COLO668 (cell line): Measurements from ENCODE around the gene RAB30.
"Not testable (repeated sequence)": the region's sequence is repeated elsewhere in the genome, so short reads cannot be mapped to it uniquely, and the experiment has no call there.

Experiments used
- DNase-seq: peaks from one replicate; lab custom pipeline; 2025; ENCODE audit not compliant: unreplicated experiment; lab: John Stamatoyannopoulos, UW

RAB30 gene

DNA sequence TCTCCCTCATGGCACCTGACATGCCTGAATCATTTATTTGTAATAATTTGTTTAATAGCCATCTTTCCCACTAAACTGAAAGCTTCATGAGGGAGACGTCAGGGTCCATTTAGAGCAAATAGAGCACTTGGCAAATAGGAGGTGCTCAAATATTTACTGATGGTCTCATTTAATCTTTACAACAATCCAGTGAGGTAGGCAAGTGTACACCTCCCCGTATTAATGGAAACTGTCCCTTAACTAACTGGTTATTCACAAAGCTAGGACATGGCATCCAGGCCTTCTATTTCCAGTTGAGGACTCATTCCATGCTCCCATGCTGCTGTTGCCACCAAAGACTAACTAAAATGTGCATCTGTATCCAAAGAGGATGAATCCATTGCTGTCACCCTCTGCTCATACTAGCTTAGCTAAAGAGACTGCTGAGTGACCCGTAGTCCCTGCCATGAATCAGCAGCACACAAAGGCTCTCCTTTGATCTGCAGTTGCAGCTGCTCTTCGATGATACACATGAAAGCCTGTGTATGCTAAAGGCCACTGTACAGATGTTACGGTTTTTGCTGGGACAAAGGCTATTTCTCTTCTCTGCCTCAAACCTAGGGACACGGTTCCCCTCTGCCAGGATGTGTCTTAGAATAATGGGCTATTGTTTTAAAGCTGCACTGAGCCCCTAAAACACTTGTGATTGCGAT is 82.6 kb downstream of the RAB30 start:
- peak; percentile 61 for DNase-seq

- no peak for DNase-seq
Measured at GRCh38 chr11:82987997-82988396, 83.7 kb downstream of the RAB30 start.

- no peak for DNase-seq
Measured at GRCh38 chr11:82986446-82986845, 85.3 kb downstream of the RAB30 start.

DNA sequence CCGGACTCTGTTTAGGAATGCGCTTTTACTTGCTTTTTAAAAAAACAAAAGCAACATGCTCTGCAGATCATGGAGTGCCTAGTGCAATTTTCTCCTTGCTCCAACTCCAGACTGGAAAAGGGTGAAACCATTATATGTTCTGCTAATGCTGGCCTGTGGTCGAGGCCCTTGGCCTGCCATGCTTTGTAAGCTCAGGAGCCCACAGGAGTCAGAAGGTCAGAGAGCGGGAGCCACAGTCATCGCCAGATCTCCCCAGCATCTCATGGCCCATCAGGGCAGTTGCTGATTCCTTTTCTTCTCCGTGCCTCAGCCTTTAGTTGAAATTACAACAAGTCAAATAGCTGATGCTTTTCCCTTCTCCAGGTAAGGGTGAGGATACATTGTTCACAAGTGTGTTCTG is 89.8 kb downstream of the RAB30 start:
- no peak for DNase-seq

- DNase-seq, result no peak
Measured at GRCh38 chr11:82980947-82981346, 90.8 kb downstream of the RAB30 start.

DNA sequence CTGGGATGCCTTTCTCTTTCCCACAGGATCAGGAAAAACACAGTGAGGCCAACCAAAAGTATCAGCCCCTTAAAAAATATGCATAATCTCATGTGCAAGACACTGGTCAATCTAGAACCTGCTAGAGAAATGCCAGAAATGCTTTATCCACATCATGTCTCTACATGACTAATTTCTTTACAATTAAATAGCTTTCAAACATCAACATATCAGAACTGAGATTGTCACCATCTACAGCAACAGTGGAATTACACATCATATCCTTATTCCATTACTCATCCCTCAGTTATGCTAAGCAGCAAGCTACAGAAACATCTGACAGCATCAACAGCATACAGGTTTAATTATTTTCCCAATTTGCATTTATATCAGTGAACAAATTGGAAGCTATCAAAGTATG is 91.4 kb downstream of the RAB30 start:
- DNase-seq, result no peak

DNA sequence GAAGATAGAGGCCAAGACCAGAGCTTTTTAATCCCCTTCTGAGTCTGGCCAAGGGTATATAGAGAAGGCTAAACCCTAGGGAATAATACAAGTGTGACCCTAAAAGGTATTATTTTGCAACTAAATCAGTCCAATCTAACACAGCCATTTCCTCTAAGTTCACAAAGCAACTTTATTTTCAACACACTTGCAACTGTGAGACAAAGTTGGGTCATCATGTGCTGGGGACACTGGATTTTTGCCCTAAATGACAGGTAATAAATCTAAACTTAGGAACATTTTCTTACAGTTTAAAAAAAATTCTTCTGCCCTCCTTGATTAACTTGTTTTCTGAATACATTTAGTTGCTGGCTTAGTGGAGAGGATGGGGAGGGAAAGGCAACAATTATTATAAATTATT is 91.9 kb downstream of the RAB30 start:
- no peak for DNase-seq

GRCh38 chr11:82978422-82979099 is 93.1 kb downstream of the RAB30 start:
- no peak for DNase-seq

- no peak for DNase-seq
Measured at GRCh38 chr11:82976786-82977185, 94.9 kb downstream of the RAB30 start.

DNA sequence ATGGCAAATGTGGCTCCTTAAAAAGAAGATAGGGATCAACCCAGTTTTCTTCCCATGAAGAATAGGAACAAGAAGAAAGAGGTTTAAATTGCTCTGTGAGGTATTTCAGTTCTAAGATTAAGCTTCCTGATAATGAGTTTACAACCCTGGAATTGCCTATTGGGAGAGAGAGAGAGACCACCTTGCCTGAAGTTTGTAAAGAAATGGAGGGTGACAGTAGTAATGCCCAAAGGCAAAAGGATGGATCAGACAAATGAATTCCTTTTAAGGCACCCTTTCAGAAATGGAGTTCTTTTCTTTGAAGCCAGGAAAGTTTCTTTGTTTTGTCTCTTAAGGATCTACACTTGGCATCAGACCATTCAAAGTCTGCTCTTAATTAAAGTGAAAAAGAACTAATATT is 95.8 kb downstream of the RAB30 start:
- no peak for DNase-seq

- no peak for DNase-seq
Measured at GRCh38 chr11:82974851-82975250, 96.8 kb downstream of the RAB30 start.

DNA sequence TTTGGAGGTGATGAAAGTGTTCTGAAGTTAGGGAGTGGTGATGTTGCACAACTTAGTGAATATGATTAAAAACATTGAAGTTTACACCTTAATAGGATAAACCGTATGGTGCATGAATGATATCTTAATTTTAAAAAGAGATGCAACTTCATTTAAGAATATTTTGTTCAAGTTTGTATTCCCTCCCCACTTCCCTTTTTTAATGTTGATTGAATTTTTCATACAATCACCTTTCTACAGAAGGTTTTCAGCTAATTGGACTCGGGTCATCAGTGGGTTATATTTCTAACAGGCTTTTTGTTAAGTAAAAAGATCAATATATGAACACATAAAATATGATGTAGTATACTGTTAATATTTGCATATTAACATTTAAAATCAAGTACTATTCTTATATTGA is 97.6 kb downstream of the RAB30 start:
- DNase-seq, result no peak

GRCh38 chr11:82972103-82972502 is 99.6 kb downstream of the RAB30 start:
- DNase-seq, result no peak

DNA sequence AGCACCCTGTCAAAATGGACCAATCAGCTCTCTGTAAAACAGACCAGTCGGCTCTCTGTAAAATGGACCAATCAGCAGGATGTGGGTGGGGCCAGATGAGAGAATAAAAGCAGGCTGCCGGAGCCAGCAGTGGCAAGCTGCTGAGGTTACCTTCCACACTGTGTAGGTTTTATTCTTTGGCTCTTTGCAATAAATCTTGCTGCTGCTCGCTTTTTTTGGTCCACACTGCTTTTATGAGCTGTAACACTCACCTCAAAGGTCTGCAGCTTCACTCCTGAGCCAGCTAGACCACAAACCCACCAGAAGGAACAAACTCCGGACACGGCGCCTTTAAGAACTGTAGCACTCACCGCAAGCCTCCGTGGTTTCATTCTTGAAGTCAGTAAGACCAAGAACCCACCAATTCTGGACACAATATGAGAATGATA is 100.2 kb downstream of the RAB30 start:
- not testable (repeated sequence) for DNase-seq

DNA sequence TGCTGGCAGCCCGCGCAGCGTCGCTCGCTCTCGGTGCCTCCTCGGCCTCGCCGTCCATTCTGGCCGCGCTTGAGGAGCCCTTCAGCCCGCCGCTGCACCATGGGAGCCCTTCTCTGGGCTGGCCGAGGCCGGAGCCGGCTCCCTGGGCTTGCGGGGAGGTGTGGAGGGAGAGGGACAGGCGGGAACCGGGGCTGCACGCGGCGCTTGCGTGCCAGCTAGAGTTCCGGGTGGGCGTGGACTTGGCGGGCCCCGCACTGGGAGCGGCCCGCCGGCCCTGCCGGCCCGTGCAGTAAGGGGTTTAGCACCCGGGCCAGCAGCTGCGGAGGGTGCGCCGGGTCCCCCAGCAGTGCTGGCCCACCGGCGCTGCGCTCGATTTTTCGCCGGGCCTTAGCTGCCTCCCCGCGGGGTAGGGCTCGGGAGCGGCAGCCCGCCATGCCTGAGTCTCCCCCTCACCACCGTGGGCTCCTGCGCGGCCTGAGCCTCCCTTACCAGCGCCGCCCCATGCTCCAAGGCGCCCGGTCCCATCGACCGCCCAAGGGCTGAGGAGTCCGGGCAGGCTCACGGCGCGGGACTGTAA is 101.1 kb downstream of the RAB30 start:
- DNase-seq, result not testable (repeated sequence)

DNA sequence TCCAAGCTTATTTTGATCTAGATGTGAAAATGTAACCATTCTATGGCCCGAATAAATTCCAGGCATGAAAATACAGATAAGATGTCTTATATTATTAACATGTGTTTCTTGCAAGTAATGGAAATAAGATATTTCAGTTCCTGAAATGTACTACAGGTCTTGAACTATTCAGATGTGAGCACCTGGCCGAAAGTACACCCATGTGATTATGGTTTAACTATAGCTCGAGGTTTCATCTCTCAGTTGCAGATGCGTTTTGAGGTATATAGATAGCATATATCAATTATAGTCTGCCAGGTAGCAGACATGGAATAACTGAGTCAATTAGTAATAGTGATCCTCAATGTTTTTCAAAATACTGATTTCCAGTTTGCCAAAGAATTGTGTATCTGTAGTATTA is 101.9 kb downstream of the RAB30 start:
- DNase-seq, result no peak

- DNase-seq, result no peak
Measured at GRCh38 chr11:82967381-82967780, 104.3 kb downstream of the RAB30 start.

GRCh38 chr11:82962021-82962420 is 109.7 kb downstream of the RAB30 start:
- DNase-seq, result not testable (repeated sequence)

DNA sequence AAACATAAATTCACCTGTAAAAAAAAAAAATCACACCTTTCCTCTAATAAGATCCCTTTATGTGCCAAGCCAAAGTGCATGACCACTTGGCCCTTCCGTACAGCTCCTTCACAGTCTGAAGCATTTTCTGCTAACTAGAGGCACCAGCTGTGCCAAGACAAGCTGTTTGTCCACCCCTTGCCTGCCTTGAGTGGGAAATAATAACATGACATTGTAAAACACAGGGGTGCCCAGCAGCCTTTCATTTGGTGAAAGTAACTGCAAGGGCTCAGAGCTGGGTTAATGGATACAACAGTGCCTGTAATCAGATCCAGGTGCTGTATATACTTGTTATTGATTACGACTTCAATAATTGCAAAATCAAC is 110.9 kb downstream of the RAB30 start:
- no peak for DNase-seq

- no peak for DNase-seq
Measured at GRCh38 chr11:82959987-82960778, 111.5 kb downstream of the RAB30 start.

DNA sequence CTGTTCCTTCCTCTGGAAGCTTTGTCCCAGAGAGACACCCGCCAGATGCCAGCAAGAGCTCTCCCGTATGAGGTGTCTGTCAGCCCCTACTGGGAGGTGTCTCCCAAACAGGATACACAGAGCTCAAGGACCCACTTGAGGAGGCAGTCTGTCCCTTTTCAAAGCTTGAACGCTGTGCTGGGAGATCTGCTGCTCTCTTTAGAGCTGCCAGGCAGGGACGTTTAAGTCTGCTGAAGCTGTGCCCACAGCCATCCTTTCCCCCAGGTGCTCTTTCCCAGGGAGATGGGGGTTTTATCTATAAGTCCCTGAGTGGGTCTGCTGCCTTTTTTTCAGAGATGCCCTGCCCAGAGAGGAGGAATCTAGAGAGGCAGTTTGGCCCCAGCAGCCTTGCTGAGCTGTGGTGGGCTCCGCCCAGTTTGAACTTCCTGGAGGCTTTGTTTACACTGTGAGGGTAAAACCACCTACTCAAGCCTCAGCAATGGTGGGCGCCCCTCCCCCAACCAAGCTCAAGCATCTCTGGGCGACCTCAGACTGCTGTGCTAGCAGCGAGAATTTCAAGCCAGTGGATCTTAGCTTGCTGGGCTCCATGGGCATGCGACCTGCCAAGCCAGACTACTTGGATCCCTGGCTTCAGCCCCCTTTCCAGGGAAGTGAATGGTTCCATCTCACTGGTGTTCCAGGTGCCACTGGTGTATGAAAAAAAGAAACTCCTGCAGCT is 115.8 kb downstream of the RAB30 start:
- peak; percentile 46 for DNase-seq
